Measurements from ENCODE around the gene LRRC1. TPM values are rescaled to one million over a fixed set of nuclear protein-coding genes. Genes with fewer than 3 reads are reported as not detected.

Gene LRRC1
- total and polyA plus RNA-seq, 2 of the 13 experiments (the other 11 are each of a cell fraction or from before 2014, with no cell fraction given) = 15.6 to 27.7 TPM

GRCh38 chr6:53786832-53787231 lies 8.0 kb upstream of the LRRC1 start:
- POLR2A ChIA-PET = no interaction called here
- H3K79me2 ChIP-seq (ENCODE audit: insufficient read depth, low read length) = no peaks in the 10 kb centered on the region
- H3K36me3 ChIP-seq (replicated peaks in 1 of 2; ENCODE audit: control insufficient read depth in 1 of 2, insufficient read depth in 2 of 2, low read length in 2 of 2) = no peaks in the 10 kb centered on the region
- intact Hi-C loops (cut with micrococcal nuclease; ENCODE audit: unreplicated experiment) (no loop called here), in situ Hi-C loops (cut with HindIII; ENCODE audit: extremely low pct_ligation_motif_present, low pct_unique_long_range_greater_than_20kb) (no loop called here)
- no peak overlapping the region for H2AFZ ChIP-seq (ENCODE audit: low read length)
- no peak overlapping the region for H3K4me3 ChIP-seq (replicated peaks in 1 of 3; ENCODE audit: insufficient read depth in 1 of 3, low read depth in 2 of 3, low read length in 3 of 3)
- CTCF ChIA-PET (ENCODE audit: low intra/inter-chr PET ratio, low total read pairs) = no interaction called here
- no peak overlapping the region for H3K27ac ChIP-seq (ENCODE audit: extremely low read length, insufficient read depth, low read length)
- ATAC-seq (no peak), DNase-seq (ENCODE audit: low spot score) (no peak), FAIRE-seq (no peak)
- WGBS (ENCODE audit: low lambda C conversion rate) = 88% methylated on average over 1 of the region's 1 CpG
- BruUV-seq (replicated peaks) = no TSS peak
- no peaks in the 10 kb centered on the region for H3K9me3 ChIP-seq (ENCODE audit: low read length)
- no peaks in the 10 kb centered on the region for H4K20me1 ChIP-seq (ENCODE audit: insufficient read depth, low read length)
- TF ChIP-seq BRD4 (CRISPR knock-in tag; IDR thresholded peaks at IDR 0.05) (no peak), HNF4A (CRISPR knock-in tag; IDR thresholded peaks at IDR 0.05) (peak; percentile 19; the same call in 1 of the 2 replicates), ATRX (CRISPR knock-in tag; IDR thresholded peaks at IDR 0.05; ENCODE audit: borderline replicate concordance) (no peak), ZNF331 (CRISPR knock-in tag; IDR thresholded peaks at IDR 0.05) (peak; percentile 97), MIXL1 (CRISPR knock-in tag; IDR thresholded peaks at IDR 0.05) (0 out of 2 replicates have a peak, but pooled peaks have one; percentile 19), SALL2 (CRISPR knock-in tag; IDR thresholded peaks at IDR 0.05) (no peak)
- H3K4me1 ChIP-seq (ENCODE audit: insufficient read depth, low read length) = peaks cover 20% of the 10 kb centered on the region
- no peaks in the 10 kb centered on the region for H3K27me3 ChIP-seq (ENCODE audit: control insufficient read depth in 1 of 2, insufficient read depth in 2 of 2, low read length in 2 of 2)
- no peak overlapping the region for H3K9ac ChIP-seq (ENCODE audit: insufficient read depth, low read depth, low read length)
- H3K4me2 ChIP-seq (ENCODE audit: low read depth, low read length) = no peak overlapping the region

- Histone ChIP-seq H2AFZ (ENCODE audit: low read length) (no peak overlapping the region), H4K20me1 (ENCODE audit: insufficient read depth, low read length) (no peaks in the 10 kb centered on the region), H3K27me3 (ENCODE audit: control insufficient read depth in 1 of 2, insufficient read depth in 2 of 2, low read length in 2 of 2) (no peaks in the 10 kb centered on the region; a peak in 1 of 5 replicates), H3K4me3 (replicated peaks in 1 of 3; ENCODE audit: insufficient read depth in 1 of 3, low read depth in 2 of 3, low read length in 3 of 3) (no peak overlapping the region), H3K4me1 (ENCODE audit: insufficient read depth, low read length) (peaks cover 33% of the 10 kb centered on the region), H3K9ac (ENCODE audit: insufficient read depth, low read depth, low read length) (no peak overlapping the region), H3K79me2 (ENCODE audit: insufficient read depth, low read length) (peaks cover 9% of the 10 kb centered on the region), H3K27ac (ENCODE audit: extremely low read length, insufficient read depth, low read length) (no peak overlapping the region), H3K36me3 (replicated peaks in 1 of 2; ENCODE audit: control insufficient read depth in 1 of 2, insufficient read depth in 2 of 2, low read length in 2 of 2) (no peaks in the 10 kb centered on the region), H3K4me2 (ENCODE audit: low read depth, low read length) (no peak overlapping the region), H3K9me3 (ENCODE audit: low read length) (no peaks in the 10 kb centered on the region)
- in situ Hi-C loops (cut with HindIII; ENCODE audit: extremely low pct_ligation_motif_present, low pct_unique_long_range_greater_than_20kb) = loop anchor here (5.0 kb wide), 2 partner anchors 166 to 244 kb away; partner anchors contain the start of gene GCLC
- BruUV-seq (replicated peaks) = no TSS peak
- ATAC-seq (no peak), FAIRE-seq (no peak), DNase-seq (ENCODE audit: low spot score) (no peak)
- POLR2A ChIA-PET = no interaction called here
- CTCF ChIA-PET (ENCODE audit: low intra/inter-chr PET ratio, low total read pairs) = no interaction called here
- TF ChIP-seq STAT6 (CRISPR knock-in tag; IDR thresholded peaks at IDR 0.05; ENCODE audit: borderline replicate concordance) (no peak), DDIT3 (CRISPR knock-in tag; IDR thresholded peaks at IDR 0.05) (no peak), KLF13 (CRISPR knock-in tag; IDR thresholded peaks at IDR 0.05) (no peak), NFE2 (CRISPR knock-in tag; IDR thresholded peaks at IDR 0.05) (no peak), THAP7 (CRISPR knock-in tag; IDR thresholded peaks at IDR 0.05) (no peak), KAT2B (IDR thresholded peaks at IDR 0.05; ENCODE audit: borderline replicate concordance, low read depth, low read length) (no peak)
- intact Hi-C loops (cut with micrococcal nuclease; ENCODE audit: unreplicated experiment) = loop anchor here (5.0 to 10.0 kb wide), 2 partner anchors 104 to 151 kb away; no protein-coding TSS in a partner anchor
- WGBS (ENCODE audit: low lambda C conversion rate) = 74% methylated on average over 2 of the region's 2 CpGs
These were observed 3.9 kb upstream of the LRRC1 start for GRCh38 chr6:53790886-53791285.

Measured in HepG2 (cell line).